ENCODE results near the gene TMEM273.
A peak's percentile ranks its signal among the peaks of the same experiment; 100 is the strongest.

Gene TMEM273

DNA sequence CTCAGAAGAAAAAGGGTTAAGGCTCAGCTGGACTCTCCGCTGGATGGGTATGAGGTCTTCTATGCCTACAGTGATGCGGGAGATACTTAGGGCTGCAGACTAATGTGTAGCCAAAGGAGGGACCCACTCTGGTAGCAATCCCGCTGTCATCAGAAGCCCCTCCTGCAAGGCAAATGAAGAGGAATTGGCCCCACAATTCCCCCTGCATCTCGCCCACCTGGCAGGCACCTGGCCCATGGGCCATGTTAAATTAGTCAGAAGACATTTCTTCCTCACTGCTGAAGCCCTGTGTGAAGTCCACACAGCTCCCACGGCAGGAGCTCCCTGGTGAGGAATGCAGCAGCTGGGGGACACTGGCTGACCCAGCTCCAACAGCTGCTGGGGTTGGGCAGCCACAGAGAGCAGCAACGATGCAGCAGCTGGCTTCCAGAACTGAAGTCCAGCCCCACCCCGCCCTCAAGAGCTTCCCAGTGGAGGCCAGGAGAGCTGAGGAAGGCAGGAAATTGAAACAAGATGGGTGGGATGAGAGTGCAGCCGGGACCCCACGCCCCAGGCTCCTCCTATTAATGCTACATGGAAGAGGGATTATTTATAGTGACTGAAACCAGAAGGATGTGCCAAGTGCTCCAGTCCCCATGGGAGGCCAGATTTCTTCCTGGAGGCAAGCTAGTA lies 78.4 kb downstream of the TMEM273 start:
- TF ChIP-seq BACH2 (CRISPR knock-in tag; IDR thresholded peaks at IDR 0.05; ENCODE audit: borderline replicate concordance) (no peak), TCF4 (CRISPR knock-in tag; IDR thresholded peaks at IDR 0.05; ENCODE audit: borderline replicate concordance) (peak; percentile 22; the same call in 1 of the 2 replicates)
- ATAC-seq = no peak; the same call in 2 of the 3 replicates

DNA sequence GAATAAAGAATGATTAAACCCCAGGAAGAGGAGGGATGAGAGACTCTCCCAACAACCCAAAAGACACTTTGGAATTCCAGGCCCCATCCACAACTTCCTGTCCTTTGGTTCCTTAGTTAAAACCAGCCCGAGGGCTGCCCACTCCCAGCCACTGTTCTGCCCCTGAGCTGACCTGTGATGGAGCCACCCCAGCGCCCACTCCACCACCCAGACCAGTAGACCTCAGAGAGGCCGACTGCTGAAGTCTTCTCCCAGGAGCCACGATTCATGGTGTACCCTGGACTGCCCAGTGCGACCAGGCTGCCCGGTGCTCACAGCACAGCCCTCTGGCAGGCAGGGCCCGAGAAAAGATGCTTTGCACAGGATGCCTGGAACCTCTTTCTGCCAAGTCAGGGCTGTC lies 79.5 kb downstream of the TMEM273 start:
- no peak for TF ChIP-seq SNAI2 (CRISPR knock-in tag; IDR thresholded peaks at IDR 0.05)
- TF ChIP-seq, protein P1, sequence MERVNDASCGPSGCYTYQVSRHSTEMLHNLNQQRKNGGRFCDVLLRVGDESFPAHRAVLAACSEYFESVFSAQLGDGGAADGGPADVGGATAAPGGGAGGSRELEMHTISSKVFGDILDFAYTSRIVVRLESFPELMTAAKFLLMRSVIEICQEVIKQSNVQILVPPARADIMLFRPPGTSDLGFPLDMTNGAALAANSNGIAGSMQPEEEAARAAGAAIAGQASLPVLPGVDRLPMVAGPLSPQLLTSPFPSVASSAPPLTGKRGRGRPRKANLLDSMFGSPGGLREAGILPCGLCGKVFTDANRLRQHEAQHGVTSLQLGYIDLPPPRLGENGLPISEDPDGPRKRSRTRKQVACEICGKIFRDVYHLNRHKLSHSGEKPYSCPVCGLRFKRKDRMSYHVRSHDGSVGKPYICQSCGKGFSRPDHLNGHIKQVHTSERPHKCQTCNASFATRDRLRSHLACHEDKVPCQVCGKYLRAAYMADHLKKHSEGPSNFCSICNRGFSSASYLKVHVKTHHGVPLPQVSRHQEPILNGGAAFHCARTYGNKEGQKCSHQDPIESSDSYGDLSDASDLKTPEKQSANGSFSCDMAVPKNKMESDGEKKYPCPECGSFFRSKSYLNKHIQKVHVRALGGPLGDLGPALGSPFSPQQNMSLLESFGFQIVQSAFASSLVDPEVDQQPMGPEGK (CRISPR knock-in tag; IDR thresholded peaks at IDR 0.05; ENCODE audit: borderline replicate concordance) = no peak
- TF ChIP-seq ARNTL (CRISPR knock-in tag; IDR thresholded peaks at IDR 0.05; ENCODE audit: borderline replicate concordance, low read depth) = no peak
- ATAC-seq = no peak

DNA sequence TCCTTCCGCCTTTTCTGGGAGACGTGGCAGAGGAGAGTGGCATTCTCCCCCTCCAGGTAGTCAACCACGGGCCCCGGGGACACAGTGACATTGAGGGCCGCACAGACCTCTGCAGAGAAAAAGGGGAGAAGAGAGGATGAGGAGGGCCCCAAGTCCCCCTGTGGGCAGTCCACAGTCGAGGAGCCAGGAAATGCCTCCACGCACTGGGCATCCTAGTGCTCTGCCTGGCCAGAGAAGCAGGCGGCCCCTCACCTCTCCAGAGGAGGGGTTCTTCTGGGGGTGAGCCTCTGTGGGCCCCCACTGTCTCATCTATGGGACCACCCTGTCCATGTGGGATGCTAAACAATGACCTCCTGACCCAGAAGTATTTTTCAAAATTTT lies 80.3 kb downstream of the TMEM273 start:
- ATAC-seq = no peak
- no peak for TF ChIP-seq PPARA (CRISPR knock-in tag; IDR thresholded peaks at IDR 0.05; ENCODE audit: borderline replicate concordance)

DNA sequence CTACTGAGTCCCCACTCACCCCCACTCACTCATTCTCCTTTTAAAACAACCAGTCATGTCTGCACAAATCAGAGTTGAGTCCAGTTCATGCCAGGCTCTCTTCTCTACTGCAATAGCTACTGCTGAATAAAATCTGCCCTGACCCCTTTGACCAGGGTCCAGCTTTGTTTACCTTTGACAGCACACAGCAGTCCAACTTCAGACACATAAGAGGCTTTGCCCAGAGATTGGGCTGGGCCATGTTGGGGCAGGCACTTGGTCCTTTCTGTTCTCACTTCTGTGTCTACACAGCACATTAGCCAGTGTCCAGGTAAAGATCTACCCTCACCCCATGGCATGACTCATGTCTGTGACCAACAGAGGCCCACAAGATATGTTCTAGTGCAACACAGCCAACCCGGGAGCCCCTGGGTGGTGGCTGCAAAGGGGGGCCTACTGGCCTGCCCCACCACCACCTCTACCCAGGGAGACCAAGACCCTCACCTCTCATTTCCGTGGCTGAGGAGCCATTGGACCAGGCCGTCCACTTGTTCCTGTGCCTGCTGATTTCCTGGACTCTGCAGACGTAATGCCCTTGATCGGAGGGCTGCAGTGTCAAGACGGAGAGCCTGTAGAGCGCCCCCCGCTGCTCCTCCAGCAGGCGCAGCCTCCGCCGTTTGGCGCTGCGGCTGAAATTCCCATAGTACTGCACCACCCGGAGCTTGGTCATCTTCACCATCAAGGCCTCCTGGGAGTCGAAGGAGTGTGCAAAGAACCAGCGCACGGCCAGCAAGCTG lies 80.9 kb downstream of the TMEM273 start:
- TF ChIP-seq ZC3H10 (CRISPR knock-in tag; IDR thresholded peaks at IDR 0.05) (no peak), PPARA (CRISPR knock-in tag; IDR thresholded peaks at IDR 0.05; ENCODE audit: borderline replicate concordance) (no peak)
- ATAC-seq = no peak

DNA sequence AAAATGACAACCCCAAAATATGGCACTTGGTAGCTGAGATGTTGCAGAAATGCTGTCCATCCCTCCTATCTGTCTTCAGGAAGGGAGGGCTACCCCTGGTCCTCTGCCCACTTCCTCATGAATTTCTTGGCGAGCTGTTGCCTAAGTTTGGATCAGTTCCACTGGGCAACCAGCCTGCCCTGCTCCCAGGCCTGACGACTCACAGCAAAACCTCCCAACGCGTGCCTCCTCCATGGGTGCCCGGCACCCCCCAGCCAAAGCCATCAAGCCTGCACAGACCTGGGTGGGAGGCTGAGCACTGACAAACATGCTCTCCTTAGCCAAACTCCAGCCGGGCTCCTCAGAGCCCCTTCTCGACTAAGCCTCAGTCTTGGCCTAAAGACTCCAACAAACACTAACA lies 81.7 kb downstream of the TMEM273 start:
- TF ChIP-seq ESRRG (CRISPR knock-in tag; IDR thresholded peaks at IDR 0.05) = no peak
- TF ChIP-seq, protein P1 (CRISPR knock-in tag; IDR thresholded peaks at IDR 0.05; ENCODE audit: borderline replicate concordance) = no peak
- TF ChIP-seq TOX (CRISPR knock-in tag; IDR thresholded peaks at IDR 0.05; ENCODE audit: borderline replicate concordance) = no peak
- no peak for TF ChIP-seq ZFP30 (CRISPR knock-in tag; IDR thresholded peaks at IDR 0.05)
- no peak for TF ChIP-seq ZNF8 (CRISPR knock-in tag; IDR thresholded peaks at IDR 0.05)
- TF ChIP-seq, protein P2, sequence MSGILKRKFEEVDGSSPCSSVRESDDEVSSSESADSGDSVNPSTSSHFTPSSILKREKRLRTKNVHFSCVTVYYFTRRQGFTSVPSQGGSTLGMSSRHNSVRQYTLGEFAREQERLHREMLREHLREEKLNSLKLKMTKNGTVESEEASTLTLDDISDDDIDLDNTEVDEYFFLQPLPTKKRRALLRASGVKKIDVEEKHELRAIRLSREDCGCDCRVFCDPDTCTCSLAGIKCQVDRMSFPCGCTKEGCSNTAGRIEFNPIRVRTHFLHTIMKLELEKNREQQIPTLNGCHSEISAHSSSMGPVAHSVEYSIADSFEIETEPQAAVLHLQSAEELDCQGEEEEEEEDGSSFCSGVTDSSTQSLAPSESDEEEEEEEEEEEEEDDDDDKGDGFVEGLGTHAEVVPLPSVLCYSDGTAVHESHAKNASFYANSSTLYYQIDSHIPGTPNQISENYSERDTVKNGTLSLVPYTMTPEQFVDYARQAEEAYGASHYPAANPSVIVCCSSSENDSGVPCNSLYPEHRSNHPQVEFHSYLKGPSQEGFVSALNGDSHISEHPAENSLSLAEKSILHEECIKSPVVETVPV (CRISPR knock-in tag; IDR thresholded peaks at IDR 0.05) = no peak
- no peak for TF ChIP-seq TCF4 (CRISPR knock-in tag; IDR thresholded peaks at IDR 0.05; ENCODE audit: borderline replicate concordance)
- no peak for ATAC-seq

DNA sequence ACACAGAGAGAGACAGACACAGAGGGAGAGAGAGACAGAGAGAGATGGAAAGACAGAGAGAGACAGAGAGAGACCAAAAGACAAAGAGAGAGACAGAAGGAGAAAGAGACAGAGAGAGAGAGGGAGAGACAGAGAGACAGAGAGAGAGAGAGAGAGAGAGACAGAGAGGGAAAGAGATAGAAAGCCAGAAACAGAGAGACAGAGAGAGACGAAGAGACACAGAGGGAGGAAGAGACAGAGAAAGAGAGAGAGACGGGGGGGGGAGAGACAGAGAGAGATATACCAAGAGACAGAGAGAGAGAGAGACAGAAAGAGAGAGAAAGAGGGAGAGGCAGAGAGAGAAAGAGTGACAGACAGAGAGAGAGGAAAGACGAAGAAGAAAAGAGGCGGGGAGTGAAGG lies 83.1 kb downstream of the TMEM273 start:
- no peak for ATAC-seq
- TF ChIP-seq ZNF8 (CRISPR knock-in tag; IDR thresholded peaks at IDR 0.05) (no peak), ESRRG (CRISPR knock-in tag; IDR thresholded peaks at IDR 0.05) (no peak), RARB (CRISPR knock-in tag; IDR thresholded peaks at IDR 0.05) (no peak), ZFP30 (CRISPR knock-in tag; IDR thresholded peaks at IDR 0.05) (no peak), ZC3H10 (CRISPR knock-in tag; IDR thresholded peaks at IDR 0.05) (no peak), PPARA (CRISPR knock-in tag; IDR thresholded peaks at IDR 0.05; ENCODE audit: borderline replicate concordance) (no peak)
- TF ChIP-seq, protein P3, sequence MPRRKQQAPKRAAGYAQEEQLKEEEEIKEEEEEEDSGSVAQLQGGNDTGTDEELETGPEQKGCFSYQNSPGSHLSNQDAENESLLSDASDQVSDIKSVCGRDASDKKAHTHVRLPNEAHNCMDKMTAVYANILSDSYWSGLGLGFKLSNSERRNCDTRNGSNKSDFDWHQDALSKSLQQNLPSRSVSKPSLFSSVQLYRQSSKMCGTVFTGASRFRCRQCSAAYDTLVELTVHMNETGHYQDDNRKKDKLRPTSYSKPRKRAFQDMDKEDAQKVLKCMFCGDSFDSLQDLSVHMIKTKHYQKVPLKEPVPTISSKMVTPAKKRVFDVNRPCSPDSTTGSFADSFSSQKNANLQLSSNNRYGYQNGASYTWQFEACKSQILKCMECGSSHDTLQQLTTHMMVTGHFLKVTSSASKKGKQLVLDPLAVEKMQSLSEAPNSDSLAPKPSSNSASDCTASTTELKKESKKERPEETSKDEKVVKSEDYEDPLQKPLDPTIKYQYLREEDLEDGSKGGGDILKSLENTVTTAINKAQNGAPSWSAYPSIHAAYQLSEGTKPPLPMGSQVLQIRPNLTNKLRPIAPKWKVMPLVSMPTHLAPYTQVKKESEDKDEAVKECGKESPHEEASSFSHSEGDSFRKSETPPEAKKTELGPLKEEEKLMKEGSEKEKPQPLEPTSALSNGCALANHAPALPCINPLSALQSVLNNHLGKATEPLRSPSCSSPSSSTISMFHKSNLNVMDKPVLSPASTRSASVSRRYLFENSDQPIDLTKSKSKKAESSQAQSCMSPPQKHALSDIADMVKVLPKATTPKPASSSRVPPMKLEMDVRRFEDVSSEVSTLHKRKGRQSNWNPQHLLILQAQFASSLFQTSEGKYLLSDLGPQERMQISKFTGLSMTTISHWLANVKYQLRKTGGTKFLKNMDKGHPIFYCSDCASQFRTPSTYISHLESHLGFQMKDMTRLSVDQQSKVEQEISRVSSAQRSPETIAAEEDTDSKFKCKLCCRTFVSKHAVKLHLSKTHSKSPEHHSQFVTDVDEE (CRISPR knock-in tag; IDR thresholded peaks at IDR 0.05) = no peak
- TF ChIP-seq, protein P4, sequence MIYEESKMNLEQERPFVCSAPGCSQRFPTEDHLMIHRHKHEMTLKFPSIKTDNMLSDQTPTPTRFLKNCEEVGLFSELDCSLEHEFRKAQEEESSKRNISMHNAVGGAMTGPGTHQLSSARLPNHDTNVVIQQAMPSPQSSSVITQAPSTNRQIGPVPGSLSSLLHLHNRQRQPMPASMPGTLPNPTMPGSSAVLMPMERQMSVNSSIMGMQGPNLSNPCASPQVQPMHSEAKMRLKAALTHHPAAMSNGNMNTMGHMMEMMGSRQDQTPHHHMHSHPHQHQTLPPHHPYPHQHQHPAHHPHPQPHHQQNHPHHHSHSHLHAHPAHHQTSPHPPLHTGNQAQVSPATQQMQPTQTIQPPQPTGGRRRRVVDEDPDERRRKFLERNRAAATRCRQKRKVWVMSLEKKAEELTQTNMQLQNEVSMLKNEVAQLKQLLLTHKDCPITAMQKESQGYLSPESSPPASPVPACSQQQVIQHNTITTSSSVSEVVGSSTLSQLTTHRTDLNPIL (CRISPR knock-in tag; IDR thresholded peaks at IDR 0.05; ENCODE audit: low read depth) = no peak

All from SK-N-SH treated with all-trans-retinoic acid at 6 μM for 48 hours (cell line).